GM21786 (cell line): Measurements from ENCODE around the gene BPIFB2.

ENCODE experiments used
- ATAC-seq: cut with Tn5 transposase; IDR thresholded peaks from one replicate; pipeline ENCODE4 v1.9.1; 2021; ENCODE audit not compliant: unreplicated experiment

BPIFB2 gene

DNA sequence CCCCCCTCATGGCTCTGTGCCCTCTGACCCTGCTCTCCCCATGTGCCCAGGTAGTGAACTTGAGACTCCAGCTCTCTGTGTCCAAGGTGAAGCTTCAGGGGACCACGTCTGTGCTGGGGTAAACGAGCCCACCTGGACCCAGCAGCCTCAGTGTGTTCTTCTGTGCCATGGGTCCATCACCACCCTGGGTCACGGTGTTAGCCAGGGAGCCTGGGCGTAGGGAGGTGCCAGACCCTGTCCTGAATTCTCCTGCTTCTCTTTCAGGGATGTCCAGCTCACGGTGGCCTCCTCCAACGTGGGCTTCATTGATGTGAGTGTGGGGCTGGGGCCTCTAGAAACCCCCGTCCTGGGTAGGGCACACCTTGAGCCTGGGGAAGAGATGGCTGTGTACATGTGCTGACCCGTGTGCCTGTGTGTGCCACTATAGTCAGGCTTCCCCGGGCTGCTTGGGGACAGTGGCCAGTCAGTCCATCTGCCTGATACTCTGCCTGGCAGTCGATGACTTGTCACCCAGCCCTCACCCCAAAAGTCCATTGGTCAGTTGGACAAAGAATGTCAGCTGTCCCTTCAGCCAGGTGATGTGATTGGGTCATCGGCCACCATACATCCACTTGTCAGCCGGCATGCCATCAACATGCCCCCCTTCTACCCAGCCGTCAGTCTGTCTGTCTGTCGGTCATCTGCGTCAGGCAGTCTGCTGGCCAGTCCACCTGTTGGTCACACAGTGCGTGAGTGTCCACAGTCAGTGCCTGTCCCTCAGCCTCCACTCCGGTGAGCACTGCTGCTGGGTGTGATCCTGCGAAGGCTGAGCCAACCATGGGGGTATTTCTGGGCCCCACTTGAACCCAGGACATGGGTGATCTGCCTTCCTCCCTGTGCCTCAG is 13.0 kb downstream of the BPIFB2 start:
- ATAC-seq: no peak

DNA sequence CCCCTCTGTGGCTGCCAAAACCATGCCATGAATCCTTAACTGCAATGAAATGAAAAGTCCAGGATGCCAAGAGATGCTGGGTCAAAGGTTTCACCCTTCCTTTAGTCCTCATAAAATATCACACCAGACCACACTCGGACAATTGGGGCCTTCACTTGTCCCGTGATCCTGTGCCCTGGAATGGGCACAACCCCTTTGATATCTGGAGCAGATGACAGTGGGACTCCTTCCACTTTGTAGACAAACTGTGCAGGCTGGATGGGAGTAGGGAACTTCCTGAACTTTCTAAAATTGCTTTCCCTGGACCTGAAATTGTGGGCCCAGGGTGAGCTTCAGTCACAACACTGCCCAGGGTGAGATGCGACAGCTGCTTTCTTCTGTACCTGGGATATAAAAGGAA is 14.4 kb downstream of the BPIFB2 start:
- no peak for ATAC-seq

DNA sequence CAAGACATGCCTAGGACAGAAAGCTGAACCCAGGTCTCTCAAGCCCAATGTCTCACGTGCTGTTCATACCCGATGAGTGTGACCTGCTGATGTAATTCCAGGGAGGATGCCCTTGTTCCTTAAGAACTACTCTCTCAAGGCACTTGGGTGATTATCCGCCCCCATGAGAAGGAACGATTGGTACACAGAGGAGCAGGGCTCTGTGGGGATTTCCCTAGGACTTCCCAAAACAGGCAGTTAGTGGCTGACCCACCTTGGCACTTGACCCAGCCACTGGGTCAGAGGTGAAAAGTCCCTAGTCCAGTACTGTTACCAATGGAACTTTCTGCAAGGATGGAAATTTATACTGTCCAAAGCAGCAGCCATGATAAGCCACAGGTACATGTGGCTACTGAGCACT is 14.8 kb downstream of the BPIFB2 start:
- ATAC-seq: no peak

DNA sequence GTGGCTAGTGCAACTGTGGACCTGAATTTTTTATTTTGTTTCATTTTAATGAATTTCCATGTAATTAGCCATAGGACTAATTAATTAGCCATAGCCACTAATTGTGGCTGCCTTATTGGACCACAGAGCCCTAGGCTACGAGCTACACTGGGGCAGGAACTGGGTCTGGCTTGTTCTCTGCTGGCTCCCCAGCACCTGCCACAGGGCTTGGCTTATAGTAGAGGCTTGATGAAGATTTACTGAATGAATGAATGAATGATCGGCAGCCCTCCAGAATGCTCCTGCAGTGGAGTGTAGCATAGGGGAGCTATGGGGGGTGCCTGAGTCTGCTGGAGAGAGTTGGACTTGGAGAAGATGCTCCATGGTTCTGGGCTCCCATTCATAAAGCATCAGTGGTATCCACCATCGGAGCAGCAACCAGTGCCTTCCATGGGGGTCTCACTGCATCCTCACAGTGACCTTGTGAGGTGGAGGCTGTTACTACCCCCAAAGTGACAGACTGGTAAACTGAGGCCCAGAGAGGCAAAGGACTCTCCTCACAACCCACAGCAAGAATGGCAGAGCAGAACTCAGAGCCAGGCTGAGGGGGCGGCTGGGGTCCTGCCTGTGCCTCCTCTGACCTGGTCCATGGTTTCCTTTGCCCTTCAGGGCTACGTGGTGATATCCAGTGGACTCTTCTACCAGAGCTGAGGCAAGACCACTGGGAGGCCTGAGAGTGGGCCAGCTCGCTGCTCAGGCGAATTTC is 15.4 kb downstream of the BPIFB2 start:
- ATAC-seq: no peak

DNA sequence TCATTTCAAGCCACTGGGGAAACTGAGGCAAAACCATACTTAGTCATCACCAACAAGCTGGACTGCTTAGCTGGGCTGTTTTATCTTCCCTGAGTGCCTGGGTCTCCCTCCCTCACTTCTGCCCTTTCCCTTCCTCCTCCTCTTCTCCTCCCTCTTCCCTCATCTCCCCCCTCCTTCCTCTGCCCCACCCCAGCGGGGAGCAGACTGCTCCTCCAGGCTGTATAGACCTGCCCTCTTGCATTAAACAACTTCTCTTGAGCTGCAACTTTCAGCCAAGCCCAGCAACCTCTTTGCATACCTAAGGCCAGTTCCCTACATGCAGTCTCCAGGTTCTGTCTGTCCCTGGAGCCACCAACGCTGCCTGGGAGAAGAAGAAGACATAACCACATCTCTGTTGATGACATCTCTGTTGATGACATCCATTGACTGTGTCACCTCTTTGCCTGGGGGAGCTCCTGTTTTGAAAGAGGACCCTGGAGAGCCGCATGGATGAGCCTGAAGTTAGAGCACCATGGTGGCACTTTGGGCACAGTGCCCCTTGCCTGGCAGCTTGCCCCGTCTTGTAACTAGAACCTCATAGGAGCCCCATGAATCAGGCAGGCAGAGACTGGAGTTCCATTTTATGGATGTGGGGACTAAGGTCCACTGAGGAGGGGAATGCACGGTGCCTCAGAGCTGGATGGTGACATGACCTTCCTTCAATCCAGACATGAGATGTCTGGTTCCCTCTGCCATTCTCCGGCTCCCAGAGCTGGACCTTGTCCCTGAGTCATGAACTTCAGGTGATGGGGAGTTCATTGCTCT is 16.1 kb downstream of the BPIFB2 start:
- ATAC-seq: no peak

DNA sequence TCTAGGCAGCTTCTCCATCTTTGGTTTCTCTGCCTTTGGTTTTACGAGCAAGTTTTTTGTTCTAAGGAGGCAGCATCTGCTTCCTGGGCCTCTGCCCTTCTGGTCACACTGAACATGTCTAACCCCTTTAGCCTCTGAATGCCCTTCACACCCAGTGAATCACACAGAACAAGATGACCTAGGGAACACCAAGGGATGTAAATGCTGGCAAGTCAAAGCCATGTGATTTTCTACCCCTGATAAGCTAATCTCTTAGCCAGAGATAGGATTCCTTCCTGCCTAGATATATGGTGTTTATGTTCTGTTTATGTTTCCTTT is 16.7 kb downstream of the BPIFB2 start:
- no peak for ATAC-seq

DNA sequence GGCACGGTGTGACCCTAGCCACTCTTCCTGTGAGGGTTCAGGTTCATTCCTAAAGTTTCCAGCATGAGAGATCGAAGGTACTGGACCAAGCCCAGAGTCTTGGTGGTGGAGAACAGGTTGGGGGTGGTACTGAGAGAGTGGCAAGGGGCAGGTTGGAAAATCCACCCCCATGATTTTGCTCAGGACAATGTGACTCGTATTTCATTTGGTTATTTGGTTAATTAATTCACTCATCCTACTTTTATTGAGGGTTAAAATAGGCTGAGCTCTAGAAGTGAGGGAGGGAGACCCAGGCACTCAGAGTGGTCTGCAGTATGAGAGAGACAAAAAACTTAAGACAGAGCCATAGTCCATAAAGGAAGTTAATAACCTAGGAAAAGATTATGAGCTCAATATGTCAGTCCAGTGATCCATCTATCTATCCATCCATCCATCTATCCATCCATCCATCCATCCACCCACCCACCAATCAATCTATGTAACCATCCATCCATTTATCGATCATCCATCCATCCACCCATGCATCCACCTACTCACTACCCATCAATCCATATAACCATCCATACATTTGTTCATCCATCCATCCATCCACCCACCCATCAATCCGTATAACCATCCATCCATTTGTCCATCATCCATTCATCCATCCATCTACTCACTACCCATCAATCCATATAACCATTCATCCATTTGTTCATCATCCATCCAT is 17.3 kb downstream of the BPIFB2 start:
- no peak for ATAC-seq

DNA sequence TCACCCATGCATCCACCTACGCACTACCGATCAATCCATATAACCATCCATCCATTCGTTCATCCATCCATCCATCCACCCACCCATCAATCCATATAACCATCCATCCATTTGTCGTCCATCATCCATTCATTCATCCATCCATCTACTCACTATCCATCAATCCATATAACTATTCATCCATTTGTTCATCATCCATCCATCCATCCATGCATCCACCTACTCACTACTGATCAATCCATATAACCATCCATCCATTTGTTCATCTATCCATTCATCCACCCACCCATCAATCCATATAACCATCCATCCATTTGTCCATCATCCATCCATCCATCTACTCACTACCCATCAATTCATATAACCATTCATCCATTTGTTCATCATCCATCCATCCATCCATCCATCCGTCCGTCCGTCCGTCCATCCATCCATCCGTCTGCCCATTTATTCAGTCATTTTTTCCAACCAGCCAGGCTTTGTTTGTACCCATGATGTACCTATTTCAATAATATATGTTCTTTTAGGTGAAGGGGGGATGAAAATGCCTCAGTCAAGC is 17.9 kb downstream of the BPIFB2 start:
- no peak for ATAC-seq

DNA sequence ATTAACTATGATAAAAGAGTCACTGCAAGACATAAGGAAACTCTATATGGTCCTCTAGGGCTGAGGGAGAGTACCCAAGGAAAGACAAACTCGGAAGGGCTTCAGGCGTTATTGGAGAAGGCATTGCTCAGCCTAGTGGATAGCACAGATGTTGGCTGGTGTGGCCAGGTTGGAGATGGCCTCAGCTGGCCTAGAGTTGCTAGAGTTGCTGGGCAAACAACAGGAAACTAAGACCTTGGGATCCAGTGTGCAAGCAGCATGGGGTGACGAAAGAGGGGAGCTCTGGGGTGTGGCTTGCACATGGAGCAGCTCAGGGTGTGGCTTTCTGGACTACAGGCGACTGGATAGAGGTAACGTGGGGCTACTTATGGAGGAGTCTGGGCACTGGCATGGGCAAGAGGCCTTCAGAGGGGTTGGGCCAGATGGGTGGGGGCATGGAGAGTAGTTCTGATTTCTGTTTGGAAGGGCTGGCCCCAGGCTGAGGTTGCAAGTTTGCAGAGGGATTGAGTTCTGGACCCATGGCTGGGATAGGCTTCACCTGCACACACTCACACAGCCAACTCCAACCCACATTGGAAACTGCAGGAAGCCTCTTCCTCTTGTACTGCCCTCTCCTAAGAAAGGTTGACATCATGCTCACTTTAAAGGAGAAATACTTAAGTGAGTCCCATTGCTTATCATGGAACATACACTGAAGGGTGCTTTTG is 18.7 kb downstream of the BPIFB2 start:
- ATAC-seq: no peak

DNA sequence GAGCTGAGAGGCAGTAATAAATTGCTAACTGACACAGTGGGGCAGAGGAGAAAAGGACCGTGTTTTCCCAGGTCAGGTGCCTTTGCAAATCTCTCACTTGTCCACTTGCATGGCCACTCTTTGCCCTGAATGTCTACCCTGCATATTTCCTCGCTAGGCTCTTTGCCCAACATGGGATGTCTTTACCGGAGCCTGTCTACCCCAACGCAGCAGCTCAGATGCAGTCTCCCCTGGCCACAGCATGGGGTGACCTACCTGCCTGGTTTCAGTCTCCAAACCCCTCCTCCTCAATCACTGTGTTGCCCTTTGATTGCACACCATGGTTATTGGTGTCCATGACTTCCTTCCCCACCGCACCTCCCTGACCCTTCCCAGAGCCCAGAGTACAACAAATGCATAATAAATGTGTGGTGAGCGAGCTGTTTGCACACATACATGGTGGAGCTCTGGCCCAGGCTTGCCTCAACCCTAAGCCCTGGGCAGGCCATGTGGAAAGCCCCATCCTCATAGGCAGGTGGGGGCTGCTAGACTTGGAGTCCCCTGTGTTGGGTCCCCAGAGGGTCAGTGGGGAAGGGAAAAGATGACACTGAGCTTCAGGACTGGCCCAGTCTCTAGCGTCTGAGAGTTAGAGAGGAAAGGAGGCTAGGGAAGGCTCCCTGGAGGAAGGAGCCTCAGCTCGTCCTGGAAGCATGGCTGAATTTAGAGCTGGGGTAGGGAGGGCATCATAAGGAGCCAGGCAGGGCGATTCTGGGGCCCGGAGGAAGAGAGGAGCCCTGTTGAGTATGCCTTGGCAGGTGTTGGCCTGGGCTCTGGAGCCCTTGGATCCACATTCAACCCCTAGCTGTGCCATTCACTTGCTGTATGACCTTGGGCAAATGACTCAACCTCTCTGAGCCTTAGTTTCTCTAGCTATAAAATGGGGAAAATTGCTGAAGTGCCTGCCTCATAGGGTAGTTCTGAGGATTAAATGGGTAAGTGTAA is 19.6 kb downstream of the BPIFB2 start:
- no peak for ATAC-seq

DNA sequence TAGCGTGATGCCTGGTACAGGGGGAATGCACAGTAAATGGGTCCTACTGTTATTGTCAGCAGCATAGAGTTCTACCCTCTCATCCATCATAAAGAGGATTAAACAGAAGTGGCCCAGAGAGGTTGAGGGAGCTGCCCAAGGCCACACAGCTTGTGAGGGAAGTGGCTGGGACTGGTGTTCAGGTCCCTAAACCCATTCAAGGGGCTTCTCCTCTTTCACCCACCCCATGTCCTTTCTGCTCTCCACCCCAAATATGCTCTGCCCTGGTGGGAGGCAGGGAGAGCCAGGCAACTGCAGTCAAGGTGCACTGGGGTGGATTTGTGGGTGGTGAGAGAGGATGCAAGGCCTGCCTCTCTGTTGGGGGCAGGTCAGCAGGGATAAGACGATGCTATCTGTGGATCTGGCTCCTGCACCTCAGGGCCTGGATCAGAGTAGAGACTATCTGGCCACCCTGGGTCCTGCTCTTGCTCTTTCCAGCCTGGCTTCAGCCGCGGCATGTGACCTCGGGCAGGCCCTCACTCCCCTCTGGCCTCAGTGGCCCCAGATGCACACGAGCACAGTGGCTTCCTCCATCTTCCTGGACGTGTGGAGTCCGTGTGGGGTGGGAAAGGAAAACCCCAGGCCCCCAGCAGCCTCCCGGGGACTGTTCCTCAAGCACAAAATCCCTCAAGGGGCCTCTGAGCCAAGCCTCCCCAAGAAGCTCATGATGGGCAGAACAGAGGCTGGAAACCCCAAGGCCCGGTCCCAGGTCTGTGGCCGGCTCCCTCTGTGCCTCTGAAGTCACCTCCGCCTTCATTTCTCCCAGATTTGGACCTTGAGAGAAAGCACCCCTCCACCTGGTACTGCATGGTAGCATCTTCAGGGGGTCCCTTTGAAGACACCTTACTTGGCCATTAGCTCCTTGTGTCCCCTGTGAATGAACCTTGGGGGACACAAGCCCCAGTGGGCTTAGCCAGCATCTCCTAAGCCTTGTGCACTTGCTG is 20.6 kb downstream of the BPIFB2 start:
- ATAC-seq: no peak

DNA sequence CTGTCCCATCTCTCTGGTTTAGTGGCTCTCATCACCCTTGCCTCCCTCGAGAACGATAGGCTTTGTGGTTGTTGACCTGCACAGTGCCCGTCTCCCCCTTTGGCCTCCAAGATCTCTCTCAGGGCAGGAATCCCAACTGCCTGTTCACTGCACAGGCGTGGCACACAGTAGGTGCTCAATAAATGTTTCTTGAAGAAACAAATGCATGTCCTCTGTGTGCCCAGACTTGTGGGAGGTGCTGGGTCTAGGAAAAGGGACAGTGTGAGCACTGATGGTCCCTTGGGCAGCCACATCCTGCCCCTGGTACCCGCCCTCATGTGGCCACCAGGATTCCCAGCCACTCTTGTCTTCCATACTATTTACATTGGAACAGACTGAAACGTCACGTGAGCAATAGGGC is 21.4 kb downstream of the BPIFB2 start:
- ATAC-seq: no peak

DNA sequence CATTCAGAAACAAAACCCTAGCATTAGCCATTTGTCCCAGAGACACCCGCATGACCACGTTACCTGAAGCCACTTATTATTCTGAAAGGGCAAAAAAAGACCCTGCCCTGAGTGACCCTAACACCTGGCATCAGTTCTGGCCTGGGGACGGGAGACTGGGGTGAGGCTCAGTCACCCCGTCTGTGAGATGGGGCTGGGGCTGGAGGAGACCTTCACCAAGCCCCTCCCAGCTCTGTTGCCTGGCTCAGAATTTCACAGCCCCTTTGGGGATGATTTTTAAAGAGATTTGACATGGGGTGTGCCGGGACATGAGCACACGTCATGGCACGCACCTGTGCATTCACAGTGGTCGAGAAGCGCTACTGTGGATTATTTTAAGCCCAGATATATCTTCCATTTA is 22.6 kb downstream of the BPIFB2 start:
- no peak for ATAC-seq

DNA sequence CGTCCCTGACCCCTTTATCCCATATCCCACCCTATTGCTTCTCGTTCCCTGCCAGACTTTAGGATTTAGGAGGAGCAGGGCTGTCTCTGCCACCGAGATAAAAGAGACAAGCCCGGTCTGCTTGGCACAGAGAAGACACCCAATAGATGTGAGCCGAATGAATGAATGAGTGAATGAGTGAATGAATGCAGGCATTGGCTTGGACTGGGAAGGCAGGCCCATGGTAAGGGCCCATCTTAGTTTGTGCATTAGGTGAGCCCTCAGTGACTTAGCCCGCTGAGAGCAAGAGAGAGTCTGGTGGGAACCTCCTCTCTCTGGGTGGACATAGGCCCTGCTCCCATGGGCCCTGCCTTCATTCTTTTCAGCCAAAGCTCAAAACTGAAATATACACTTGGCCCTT is 23.1 kb downstream of the BPIFB2 start:
- no peak for ATAC-seq

DNA sequence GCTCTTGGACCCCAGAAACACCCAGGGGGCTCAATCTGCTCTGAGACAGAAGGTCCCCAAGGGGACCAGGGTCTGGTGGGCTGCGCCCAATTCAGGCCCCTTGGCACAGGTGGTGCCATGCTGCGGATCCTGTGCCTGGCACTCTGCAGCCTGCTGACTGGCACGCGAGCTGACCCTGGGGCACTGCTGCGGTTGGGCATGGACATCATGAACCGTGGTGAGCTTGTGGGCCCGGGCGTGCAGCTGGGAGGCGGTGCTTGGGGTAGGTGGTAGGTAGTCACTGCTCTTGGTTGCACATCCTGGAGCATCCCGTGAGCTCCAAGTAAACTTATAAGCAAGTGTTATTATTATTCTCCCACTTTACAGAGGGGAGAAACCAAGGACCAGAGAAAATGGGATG is 24.0 kb downstream of the BPIFB2 start, which contains the start of gene BPIFB6:
Gene BPIFB6, plus strand, starts transcription at position 118 of the 400 bp plus-strand sequence. Its CDS starts 0 bp downstream, at position 118.
- ATAC-seq: no peak

DNA sequence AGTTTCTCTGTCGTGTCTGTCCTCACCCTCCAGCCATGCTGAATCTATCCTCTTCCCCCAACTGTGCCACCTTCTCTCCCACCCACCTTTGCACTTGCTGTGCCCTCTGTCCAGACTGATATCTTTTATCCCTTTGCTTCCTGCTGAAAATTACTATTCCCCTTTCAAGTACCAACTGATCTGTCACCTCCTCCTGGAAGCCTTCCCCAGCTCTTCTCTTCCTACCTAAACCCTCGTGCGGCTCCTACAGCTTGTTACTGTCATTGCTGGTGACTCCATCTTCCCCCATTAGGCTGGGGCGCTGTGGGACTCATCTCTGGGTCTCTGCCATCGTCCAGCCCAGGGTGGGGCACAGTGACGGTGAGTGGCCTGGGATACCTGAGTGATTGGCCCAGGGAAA is 25.1 kb downstream of the BPIFB2 start:
- ATAC-seq: no peak

DNA sequence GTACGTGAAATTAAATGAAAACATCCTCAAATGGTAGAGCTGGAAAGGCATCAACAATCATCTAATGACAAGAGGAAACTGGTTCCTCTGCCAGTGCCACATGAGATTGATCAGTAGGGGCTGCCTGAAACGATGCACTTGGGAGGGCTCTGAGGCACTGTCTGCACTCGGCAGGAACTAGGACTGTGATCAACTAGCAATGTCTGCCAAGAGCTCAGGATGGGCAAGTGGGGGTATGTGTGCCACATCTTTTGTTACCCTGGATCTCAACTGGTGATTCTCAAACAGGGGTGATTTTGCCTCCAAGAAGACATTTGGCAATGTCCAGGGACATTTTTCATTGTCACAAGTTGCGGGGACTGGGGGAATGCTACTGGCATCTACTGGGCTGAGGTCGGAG is 25.9 kb downstream of the BPIFB2 start:
- no peak for ATAC-seq

DNA sequence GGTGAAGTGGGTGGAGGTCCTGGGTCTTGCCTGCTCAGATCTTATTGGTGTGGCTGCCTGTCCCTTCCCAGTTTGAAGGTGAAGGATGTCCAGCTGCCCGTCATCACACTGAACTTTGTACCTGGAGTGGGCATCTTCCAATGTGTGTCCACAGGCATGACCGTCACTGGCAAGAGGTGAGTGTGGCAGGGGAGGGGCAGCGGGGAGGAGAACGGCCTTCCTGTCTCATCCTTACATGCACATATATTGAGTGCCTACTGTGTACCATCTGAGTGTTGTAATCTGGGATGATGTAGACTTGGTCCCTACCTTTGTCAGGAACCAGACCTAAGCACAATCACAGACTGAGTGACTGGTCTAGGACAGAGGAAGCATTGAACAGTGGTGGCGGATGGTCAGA is 26.6 kb downstream of the BPIFB2 start:
- ATAC-seq: no peak
